Inflammatory macrophage treated with lipopolysaccharide for 1 hour (primary cell): ENCODE data around the gene GPX2.

Experiments used
- DNase-seq, 2 donors: peaks; one replicate each; pipeline ENCODE4 v3.0.0-alpha.2; 2020 to 2022

GPX2 gene

DNA sequence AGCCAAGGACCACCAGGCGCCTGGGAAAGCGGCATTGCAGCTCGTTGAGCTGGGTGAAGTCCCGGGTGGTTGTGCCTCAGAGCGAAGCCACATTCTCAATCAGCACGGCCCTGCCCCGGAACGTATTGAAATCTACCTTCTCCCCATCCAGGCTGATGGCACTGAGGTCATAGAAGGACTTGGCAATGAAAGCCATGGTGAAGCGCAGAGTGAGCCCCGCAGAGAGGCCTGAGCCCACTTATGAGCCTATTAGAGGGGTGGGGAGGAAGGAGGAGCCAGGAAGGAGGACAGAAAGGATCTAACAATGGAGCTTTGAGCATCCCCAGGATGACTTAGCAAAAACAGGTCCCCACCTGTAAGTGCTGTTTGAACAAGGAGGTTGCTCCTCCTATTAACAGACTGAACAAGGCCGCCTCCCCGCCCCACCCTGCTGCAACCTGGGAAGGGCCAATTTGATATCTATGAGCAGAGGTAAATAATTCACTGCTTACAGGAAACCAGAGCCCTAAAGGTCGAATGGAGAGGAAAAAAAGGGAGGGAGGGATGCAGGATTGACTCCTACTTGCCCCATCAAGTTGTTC lies at the start of gene GPX2:
Gene GPX2, minus strand, starts transcription at position 215 of the 581 bp plus-strand sequence. Its CDS starts 19 bp downstream, at position 196.
- no peak for DNase-seq

DNA sequence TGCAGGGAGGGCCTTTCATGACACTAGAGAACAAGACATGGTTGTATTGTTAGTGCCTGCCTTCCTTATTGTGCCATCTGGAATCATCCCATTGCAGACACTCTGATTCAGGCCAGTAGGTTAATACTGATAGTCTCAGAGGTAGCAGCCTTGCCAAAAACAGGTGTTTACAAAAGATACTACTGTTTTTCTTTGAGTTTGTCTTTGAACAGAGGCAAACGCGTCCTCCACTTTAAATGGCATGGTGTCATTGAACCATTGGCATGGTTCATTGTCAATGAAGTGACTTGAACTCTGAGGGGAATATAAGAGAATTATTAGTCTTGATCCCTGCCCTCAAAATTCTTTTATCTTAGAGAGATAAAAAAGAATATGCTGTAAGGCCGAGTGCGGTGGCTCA lies 48.4 kb upstream of the GPX2 start:
- DNase-seq = no peak

DNA sequence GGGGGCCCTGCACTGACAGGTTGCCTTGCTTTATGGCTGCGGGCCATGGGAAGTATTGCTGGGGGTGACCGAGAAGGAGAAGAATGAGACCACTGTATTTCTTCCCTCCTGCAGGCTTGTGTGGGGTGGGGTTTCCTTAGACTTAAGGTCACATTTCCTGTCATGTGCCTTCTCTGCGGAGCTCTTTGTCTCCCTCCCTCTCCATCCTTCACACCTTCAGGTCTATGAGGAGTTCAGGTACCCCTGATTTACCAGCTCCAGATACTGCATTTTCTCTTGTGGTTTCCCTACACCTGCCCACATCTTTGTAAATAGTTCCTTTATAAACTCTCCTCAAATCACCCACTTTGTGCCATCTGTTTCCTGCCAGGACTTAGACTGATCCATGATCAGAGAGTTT lies 47.8 kb upstream of the GPX2 start:
- DNase-seq = no peak

DNA sequence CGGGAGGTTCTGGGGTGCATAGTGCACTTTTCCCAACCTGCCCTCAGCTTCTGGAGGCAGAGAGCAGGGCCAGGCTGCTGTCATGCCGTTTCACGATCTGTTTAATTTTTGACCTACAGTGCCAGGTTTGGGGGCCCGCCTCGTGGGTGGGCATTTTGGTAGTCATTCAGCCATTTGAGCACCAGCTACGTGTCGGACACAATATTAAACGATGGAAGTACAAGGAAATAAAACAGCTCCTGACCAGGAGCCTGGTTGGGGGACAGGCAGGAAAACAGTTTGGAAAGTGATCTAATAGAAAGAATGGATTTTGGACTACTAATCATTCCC lies 44.9 kb upstream of the GPX2 start:
- DNase-seq = no peak

DNA sequence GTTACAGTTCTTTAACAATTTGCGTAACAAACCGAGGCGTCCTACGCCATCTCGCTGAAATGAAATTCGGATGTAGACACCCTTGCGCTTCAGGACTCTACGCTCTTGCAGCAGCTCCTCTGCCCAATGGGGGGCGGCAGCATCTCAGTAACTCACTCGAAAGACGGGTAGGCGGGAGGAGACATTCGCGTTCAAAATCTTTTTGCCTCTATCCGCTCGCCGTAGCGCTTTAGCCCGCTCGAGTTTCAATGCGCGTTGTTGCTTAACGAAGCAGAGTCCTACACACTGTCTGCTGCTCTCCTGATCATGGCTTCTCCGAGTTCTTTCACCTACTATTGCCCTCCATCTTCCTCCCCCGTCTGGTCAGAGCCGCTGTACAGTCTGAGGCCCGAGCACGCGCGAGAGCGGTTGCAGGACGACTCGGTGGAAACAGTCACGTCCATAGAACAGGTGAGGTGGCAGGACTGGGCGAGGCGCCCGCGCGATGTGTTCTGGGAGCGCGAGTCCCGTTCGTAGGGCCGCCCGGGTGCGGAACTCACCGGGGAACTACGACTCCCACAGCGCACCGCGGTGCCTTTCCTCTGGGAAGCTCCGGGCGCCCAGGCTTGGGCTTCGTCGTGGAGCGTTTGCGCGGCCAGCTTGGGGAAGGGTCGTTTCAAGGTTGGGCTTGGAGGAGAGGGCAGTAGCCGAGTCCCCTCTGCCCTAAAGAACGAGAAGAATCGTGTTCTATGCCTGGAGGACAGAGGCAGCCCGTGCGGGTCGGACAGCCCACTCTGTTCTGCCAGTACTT lies 44.3 kb upstream of the GPX2 start, which contains the start of gene FNTB:
Gene FNTB, plus strand, starts transcription at position 248 of the 790 bp plus-strand sequence. Its CDS starts 59 bp downstream, at position 307.
- peak; percentile 98 for DNase-seq

DNA sequence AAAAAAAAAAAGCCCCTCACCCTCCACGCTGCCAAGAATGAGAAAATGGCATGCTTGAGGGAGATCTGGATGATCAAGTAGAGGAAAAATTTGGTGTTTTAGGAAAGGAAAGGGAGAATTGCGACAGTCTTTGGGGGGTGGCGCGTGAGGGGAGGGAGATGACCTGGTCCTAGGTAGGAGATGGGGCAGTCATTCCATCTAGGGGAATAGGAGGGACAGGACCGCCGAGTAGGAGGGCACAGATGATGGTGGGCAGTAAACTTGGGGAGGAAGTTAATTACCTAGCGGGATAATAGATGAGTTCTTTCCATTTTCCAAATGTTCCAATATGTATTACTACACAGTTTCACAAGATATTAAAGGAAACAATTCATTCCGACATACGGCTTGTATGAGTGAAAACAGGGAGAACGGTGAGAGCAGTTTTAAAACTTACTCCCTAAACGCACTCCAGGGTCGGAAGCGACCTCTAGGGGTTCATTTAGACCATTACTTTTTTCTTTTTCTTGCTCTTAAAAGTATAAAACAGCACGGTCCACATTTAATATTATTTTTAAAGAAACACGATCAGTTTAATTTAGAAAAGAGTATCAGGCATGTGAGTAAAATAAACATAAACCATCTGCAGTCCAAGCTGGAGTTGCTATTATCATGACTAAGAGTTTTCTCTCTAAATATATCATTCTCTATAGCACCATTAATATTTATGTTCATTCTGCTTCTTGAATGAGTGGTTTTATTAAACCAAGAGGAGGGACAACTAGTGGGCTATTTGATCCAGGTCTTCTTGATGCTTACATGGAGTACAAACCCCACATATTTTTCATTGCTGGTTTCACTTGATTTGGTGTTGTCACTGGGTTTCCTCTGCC lies 41.1 kb upstream of the GPX2 start:
- peak; percentile 31 to 68 for DNase-seq

DNA sequence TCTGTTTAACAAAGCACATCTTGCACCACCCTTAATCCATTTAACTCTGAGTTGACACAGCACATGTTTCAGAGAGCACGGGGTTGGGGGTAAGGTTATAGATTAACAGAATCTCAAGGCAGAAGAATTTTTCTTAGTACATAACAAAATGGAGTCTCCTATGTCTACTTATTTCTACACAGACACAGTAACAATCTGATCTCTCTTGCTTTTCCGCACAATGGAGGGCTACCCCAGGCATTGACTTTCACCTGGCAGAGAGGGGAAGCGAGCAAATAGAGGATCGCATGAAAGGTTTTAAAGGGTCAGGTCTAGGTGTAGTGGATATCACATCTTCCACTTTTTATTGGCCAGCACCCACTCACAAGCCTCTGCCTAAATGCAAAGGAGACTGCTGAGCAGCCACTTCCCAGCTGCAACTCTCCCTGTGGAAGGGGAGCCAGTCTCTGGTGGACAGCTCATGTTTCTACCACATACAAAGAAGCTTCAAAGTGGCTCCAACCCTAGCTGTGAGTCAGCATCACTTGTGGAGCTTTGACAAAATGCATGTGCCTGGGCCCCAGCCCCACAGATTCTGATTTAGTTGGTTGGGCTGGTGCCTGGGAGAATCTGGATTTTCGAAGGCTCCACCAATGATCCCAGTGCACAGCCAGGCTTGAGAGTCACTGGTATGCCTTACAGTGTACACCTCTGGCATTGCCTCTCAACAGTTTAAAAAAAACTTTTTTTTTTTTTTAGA lies 37.0 kb upstream of the GPX2 start:
- no peak for DNase-seq

DNA sequence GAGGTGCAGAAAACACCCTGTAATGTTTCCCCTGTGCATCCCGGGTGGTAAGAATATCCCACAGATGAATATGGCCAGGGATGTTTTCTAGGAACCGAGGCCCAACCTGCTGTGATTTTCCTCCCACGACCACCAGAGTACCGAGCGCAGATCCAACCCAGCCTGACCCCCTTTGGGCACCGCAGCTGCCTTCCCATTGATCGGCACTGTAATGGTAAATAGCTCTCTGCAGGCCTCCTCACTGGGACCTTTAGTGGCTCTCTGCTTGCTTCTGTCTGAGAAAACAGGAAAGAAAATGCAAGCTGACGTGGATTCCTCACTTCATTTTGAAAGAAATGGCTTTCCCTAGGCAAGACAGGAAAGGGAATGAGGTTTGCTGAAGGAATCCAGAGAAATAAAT lies 32.0 kb upstream of the GPX2 start:
- DNase-seq = no peak

DNA sequence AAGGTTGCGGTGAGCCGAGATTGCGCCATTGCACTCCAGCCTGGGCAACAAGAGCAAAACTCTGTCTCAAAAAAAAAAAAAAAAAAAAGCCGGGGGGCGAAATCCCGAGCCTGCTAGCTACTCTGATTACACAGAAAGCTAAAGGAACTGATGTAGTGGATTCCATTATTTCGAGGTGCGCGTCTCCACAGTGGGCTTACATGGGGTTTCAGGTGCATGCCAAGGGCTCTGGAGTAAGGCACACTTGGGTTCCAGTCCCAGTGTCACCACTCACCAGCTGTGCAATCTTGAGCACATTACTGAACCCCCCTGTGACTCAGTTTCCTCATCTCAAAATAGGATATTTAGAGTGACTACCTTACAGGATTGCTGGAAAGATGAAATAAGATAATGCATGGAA lies 31.3 kb upstream of the GPX2 start:
- DNase-seq = no peak

DNA sequence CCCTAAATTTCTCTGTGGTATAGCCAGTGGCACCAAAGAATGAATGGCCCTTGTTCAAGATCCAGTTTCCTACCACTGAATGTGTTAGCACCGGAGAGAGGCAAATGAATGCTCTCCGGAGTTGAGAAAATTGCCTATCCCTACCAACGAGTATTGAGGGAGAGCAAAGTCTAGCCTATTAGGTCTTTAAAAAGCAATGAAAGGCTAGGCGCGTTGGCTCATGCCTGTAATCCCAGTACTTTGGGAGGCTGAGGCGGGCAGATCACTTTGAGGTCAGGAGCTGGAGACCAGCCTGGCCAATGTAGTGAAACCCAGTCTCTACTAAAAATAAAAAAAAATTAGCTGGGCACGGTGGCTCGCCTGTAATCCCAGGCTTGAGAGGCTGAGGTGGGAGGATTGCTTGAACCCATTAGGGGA lies 30.5 kb upstream of the GPX2 start:
- no peak for DNase-seq

DNA sequence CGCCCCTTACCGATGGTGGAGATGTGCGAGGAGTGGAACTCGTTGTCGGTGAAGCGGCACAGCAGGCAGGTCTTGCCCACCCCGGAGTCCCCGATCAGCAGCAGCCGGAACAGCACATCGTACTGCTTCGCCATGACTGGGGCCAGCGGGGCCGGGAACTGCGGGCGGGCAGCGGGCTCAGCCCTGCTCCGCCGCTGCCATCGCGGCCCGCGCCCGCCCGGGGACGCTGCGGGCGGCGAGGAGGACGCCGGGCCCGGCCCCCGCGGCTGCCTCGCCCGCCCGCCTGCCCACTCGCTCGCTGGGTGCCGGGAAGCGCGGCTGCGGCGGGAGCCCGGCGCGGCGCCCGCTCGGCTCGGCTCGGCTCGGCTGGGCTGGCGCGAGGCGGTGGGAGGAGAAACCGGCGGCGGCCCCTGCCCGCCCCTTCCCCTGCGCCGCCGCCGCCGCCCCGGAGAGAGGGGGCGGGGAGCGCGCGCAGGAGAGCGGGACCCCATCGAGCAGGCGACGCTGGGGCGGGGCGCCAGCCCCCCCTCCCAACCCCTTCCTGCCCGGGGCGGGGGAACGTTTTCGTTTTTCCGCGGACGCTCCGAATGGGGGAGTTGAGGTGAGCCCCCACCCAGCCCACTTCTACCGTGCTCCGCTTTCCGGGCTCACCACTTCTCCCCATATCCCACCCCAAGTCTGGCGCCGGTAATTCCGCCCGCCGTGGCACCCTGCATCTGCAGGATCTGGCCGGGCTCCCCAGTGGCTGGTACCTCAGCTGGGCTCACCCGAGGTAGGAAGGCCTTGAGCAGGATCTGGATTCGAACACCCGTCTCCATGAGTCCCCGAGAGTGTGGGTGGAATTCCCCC lies 29.6 kb upstream of the GPX2 start, which contains the start of gene RAB15:
Gene RAB15, minus strand, starts transcription at position 394 of the 849 bp plus-strand sequence. Its CDS starts 260 bp downstream, at position 134.
- DNase-seq = peak in 1 of 2 donors; percentile 19

DNA sequence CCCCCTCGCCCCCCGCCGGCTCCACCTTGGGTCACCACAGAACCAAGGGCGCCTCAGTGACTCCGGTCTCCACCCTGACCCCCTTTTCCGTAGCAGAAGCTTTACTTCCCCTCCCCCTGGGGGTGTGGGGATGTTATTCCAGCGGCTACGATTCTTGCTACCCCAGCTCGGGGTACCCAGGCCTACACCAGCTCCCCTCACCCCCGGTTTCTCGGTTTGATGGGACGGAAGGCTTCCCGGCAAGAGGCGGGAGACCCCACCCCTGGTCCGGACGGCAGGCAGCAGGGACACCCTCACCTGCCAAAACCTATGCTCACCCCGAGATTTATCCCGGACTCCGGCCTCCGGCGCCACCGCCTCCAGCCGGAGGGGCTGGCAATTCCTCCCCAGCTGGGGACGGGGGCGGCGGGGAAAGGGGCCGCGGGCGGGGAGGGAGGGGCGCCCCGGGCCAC lies 29.0 kb upstream of the GPX2 start:
- DNase-seq = no peak

DNA sequence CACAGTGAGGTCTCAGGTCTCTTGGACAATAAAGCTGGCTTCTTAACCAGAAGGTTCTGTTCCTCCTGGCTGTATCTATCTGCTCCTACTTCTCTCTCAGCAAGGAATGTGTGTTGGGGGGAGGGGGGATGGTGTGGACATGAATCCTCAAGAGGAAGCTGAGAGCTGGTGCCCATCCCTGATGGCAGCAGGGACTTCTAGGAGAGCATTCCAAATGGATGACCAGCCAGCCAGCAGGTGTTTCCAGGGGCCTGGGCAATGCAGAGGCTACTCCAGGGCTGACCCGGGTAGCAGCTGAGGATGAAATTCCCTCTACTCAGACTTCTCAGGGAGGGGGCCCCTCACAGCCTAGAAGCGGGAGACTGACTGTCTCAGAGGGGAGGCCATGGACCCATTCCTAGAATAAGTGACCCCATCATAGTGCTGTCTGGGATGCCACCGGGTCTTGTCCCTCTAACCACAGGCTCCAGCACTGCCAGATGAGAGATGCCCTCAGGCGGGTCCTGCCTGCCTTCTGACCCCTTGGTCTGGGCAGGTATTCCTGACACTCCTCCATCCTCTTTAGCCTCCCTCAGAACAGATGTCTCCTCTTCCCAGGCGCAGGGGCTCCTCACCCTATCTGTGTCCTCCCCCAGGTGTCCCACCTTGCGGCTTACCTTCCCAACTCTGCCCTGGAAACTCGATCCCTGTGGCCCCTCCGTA lies 28.4 kb upstream of the GPX2 start:
- no peak for DNase-seq

DNA sequence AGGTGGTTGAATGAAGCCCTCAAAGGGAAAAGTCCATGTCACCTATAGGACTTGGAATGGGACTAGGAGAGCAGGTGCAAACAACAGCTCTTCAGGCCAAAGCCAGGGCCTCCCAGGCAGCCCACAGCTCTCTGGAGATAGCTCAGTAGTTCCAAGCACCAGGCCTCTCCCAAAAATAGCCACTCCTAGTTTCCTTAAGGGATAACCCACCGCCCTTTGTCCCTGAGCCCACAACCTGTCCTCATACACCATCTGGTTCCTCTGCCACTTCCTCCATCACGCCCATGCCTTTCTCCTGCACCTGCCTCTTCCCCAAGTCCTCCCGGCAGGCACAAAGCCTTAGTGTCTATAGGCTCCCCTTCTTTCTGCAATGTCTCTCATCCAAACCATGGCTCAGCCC lies 27.5 kb upstream of the GPX2 start:
- DNase-seq = no peak

DNA sequence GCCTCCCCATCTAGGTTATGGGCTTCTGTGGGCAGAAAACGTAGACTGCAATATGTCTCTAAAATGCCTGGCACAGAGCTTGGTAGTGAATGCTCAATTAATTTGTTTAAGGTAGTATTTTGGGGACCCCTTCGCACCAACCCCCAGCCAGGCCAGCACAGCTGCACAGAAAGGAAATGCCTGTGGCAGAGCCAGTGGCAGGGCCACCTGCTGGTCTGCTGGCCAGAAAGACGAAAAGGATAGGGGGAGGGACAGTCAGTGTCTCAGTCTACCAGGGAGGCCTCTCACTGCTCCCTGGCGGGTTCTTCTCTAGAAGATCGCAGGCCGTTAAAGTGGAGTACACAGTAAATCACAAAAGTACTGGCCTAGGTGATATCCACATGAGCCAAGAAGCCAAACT lies 26.1 kb upstream of the GPX2 start:
- no peak for DNase-seq

DNA sequence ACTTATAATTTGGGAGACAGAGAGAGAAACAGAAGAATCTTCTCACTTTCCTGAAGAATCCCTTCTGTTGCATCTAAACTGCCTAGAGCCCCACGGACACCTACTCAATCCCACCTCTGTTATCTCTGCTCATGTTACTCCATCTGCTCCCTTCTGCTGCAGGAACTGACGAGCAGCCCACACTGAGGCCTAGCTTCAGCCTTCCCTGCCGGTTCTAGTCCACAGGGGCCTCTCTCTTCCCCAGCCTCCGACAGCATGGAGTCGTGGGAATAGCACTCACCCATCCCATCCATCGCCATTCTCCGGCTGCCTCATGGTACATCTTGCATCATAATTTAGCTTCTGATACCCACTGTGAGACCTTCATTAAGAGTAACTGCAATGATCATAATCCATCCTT lies 25.6 kb upstream of the GPX2 start:
- DNase-seq = no peak

DNA sequence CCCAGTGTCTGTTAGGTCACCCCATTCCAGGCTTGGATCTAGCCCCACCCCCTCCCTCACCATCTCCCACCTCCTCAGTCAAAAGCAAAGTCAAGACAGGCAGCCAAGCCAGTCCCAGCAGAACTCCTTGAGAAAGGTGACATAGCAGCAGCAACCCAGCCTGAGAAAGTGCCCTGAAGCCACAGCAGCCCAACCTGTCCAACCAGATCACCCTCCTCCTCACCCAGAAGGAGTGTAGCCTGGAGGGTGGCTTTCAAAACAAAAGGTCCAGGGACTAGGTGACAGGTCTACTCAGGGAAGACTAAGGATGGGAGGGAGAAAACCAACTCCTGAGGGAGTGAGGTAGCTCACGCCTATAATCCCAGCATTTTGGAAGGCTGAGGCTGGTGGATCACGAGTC lies 24.4 kb upstream of the GPX2 start:
- no peak for DNase-seq

DNA sequence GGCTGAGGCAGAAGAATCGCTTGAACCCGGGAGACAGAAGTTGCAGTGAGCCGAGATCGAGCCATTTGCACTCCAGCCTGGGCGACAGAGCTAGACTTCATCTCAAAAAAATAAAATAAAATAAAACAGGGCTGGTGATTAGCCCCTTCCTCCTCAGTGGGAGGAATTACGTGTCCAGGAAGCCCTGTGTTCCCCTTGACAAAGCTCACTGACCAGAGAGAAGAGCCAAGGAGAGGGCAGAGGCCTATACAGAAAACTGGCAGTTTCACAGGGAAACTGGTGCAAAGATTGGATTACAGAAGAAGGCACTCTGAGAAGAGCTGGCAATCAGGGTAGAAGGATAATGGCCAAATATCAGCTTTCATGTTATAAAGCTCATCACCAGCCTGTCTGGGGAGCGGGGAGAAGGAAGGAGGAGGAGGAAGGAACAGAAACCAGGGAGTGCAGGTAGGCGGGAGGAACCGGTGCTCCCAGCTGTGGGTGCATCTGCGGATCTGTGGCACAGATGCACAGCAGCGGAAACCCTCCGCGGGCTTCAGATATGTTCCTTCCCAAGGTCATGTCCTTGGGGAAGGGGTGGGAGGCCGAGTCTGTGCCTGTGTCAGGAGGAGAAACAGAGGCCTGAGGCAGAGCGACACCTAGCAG lies 22.9 kb upstream of the GPX2 start:
- no peak for DNase-seq

DNA sequence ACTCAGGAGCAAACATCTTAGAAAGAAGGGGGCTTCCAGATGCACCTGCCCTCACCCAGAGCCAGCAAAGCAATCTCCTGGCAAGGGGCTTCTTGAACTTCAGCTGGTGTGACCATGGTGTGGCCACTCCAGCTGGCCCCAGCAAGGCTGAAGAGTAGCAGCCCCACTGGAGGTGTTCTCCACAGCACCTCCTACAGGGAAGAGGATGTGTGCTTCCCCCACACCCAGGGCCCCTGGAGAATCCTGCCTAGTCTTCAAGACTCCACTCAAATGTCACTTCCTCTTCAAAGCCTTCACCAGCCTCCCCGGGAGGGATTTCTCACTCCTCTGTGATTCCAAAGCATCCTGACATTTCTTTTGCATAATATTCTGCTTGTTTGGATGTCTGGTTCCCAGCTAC lies 21.1 kb upstream of the GPX2 start:
- no peak for DNase-seq

DNA sequence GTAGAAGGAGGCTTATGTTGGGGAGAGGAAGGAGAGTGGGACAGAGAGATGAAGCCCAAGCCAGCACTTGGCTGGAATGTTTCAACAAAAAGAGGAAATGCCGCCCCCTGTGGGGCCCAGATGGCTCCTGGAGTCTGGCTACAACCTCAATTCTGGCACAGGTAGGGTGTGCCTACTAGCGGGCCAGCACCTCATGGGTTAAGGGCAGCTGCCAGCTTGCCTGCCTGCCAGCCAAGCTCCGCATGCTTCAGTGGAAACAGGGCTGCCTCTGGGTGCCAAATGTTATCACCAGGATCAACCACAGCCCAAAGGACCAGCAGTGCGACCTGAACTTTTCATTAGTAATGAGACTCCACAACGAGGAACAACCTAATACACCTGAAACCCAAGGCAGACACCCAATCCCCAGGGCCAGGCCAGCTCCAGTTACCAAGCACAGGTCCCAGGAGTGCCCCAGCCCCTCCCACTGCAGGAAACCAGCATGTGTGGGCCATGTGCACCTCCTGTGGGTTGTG lies 18.3 kb upstream of the GPX2 start:
- no peak for DNase-seq
